ENCODE results near the gene PSMB5. TPM values are rescaled to one million over a fixed set of nuclear protein-coding genes. Genes with fewer than 3 reads are reported as not detected.

Gene PSMB5
- total RNA-seq, 2 donors from 2014 or later = 47.4 to 79.7 TPM

- Histone ChIP-seq H3K4me1 (ENCODE audit: control insufficient read depth in 1 of 2, low read depth in 2 of 2) (peaks cover 18 to 29% of the 10 kb centered on the region in 2 donors), H3K27me3 (replicated peaks; ENCODE audit: insufficient read depth) (no peaks in the 10 kb centered on the region), H3K36me3 (peaks cover 57% of the 10 kb centered on the region), H3K9me3 (no peaks in the 10 kb centered on the region), H3K4me3 (no peak overlapping the region), H3K27ac (no peak overlapping the region)
- DNase-seq (ENCODE audit: low spot score) (no peak), ATAC-seq (ENCODE audit: insufficient number of reproducible peaks, low FRiP score, low read depth) (no peak)
- no peak for TF ChIP-seq CTCF (IDR thresholded peaks at IDR 0.05)
Measured at GRCh38 chr14:23066855-23067744, 32.4 kb upstream of the PSMB5 start.

- TF ChIP-seq CTCF (IDR thresholded peaks at IDR 0.05) = no peak
- ATAC-seq (ENCODE audit: insufficient number of reproducible peaks, low FRiP score, low read depth) (no peak), DNase-seq (ENCODE audit: low spot score) (no peak)
- Histone ChIP-seq H3K9me3 (no peaks in the 10 kb centered on the region), H3K36me3 (peaks cover 61% of the 10 kb centered on the region), H3K27ac (no peak overlapping the region), H3K4me3 (no peak overlapping the region), H3K4me1 (ENCODE audit: control insufficient read depth in 1 of 2, low read depth in 2 of 2) (peaks cover 15 to 26% of the 10 kb centered on the region in 2 donors), H3K27me3 (replicated peaks; ENCODE audit: insufficient read depth) (no peaks in the 10 kb centered on the region)
Measured at GRCh38 chr14:23066368-23066767, 31.7 kb upstream of the PSMB5 start.

GRCh38 chr14:23063601-23064000, 28.9 kb upstream of the PSMB5 start:
- Histone ChIP-seq H3K27me3 (replicated peaks; ENCODE audit: insufficient read depth) (no peaks in the 10 kb centered on the region), H3K9me3 (no peaks in the 10 kb centered on the region), H3K36me3 (peaks cover 76% of the 10 kb centered on the region), H3K4me3 (no peak overlapping the region), H3K4me1 (ENCODE audit: control insufficient read depth in 1 of 2, low read depth in 2 of 2) (peaks cover 8 to 10% of the 10 kb centered on the region in 2 donors), H3K27ac (no peak overlapping the region)
- DNase-seq (ENCODE audit: low spot score) = no peak
- no peak for TF ChIP-seq CTCF (IDR thresholded peaks at IDR 0.05)
- no peak for ATAC-seq (ENCODE audit: insufficient number of reproducible peaks, low FRiP score, low read depth)

- TF ChIP-seq CTCF (IDR thresholded peaks at IDR 0.05) = no peak
- DNase-seq (ENCODE audit: low spot score) (no peak), ATAC-seq (ENCODE audit: insufficient number of reproducible peaks, low FRiP score, low read depth) (peak; percentile 56)
- Histone ChIP-seq H3K36me3 (peaks cover 62% of the 10 kb centered on the region), H3K27me3 (replicated peaks; ENCODE audit: insufficient read depth) (no peaks in the 10 kb centered on the region), H3K9me3 (no peaks in the 10 kb centered on the region), H3K27ac (peak overlapping the region in 1 of 2 donors; percentile 53), H3K4me3 (no peak overlapping the region), H3K4me1 (ENCODE audit: control insufficient read depth in 1 of 2, low read depth in 2 of 2) (peaks cover 7 to 11% of the 10 kb centered on the region in 2 donors)
Measured at GRCh38 chr14:23062002-23062401, 27.3 kb upstream of the PSMB5 start.

- Histone ChIP-seq H3K36me3 (peaks cover 54% of the 10 kb centered on the region), H3K4me1 (ENCODE audit: control insufficient read depth in 1 of 2, low read depth in 2 of 2) (peaks cover 13 to 19% of the 10 kb centered on the region in 2 donors), H3K27me3 (replicated peaks; ENCODE audit: insufficient read depth) (no peaks in the 10 kb centered on the region), H3K4me3 (no peak overlapping the region), H3K27ac (no peak overlapping the region), H3K9me3 (no peaks in the 10 kb centered on the region)
- TF ChIP-seq CTCF (IDR thresholded peaks at IDR 0.05) = no peak
- ATAC-seq (ENCODE audit: insufficient number of reproducible peaks, low FRiP score, low read depth) (no peak), DNase-seq (ENCODE audit: low spot score) (no peak)
Measured at GRCh38 chr14:23060536-23061260, 26.0 kb upstream of the PSMB5 start.
